PC-9 (cell line): ENCODE measurements around the gene SC5D.

Source experiments
- CTCF ChIP-seq: fragments of 200-600 bp; sonication (generic); conservative IDR thresholded peaks from 2 replicates; pipeline ENCODE4 v1.6.1; 2017; ENCODE audit warnings: mixed run types, antibody characterized with exemption, mild to moderate bottlenecking, moderate library complexity
- EZH2 ChIP-seq: fragments of 200-600 bp; sonication (generic); IDR thresholded peaks from 2 replicates; pipeline ENCODE4 v1.8.0; 2017; ENCODE audit warnings: antibody characterized with exemption, low read depth

- TF ChIP-seq CTCF = no peak
- TF ChIP-seq EZH2 = no peak
These were observed 47.7 kb upstream of the SC5D start for GRCh38 chr11:121244884-121245283.
